HG03139 (cell line): Measurements from ENCODE around the gene TP53AIP1.

ENCODE experiments used
- ATAC-seq: cut with Tn5 transposase; IDR thresholded peaks from one replicate; pipeline ENCODE4 v1.9.1; 2021; ENCODE audit not compliant: unreplicated experiment

The TP53AIP1 gene

GRCh38 chr11:128942817-128943427 lies at the start of gene TP53AIP1:
Gene TP53AIP1 (minus strand): TSS chr11:128942871. CDS start chr11:128937818, 5,053 bp downstream.
- no peak for ATAC-seq

GRCh38 chr11:128988242-128988970 lies 45.7 kb upstream of the TP53AIP1 start:
- ATAC-seq, result no peak

GRCh38 chr11:128985880-128986279 lies 43.2 kb upstream of the TP53AIP1 start:
- no peak for ATAC-seq

GRCh38 chr11:128983023-128983422 lies 40.4 kb upstream of the TP53AIP1 start:
- ATAC-seq, result no peak

- ATAC-seq, result no peak
Measured at GRCh38 chr11:128981254-128981653, 38.6 kb upstream of the TP53AIP1 start.

- ATAC-seq, result no peak
Measured at GRCh38 chr11:128970598-128971190, 28.0 kb upstream of the TP53AIP1 start.

GRCh38 chr11:128968916-128969315 lies 26.2 kb upstream of the TP53AIP1 start:
- no peak for ATAC-seq

GRCh38 chr11:128967578-128967977 lies 24.9 kb upstream of the TP53AIP1 start:
- no peak for ATAC-seq

- peak; percentile 91 for ATAC-seq
Measured at GRCh38 chr11:128965485-128965884, 22.8 kb upstream of the TP53AIP1 start.

- ATAC-seq, result no peak
Measured at GRCh38 chr11:128964463-128964930, 21.8 kb upstream of the TP53AIP1 start.

GRCh38 chr11:128963744-128964325 lies 21.2 kb upstream of the TP53AIP1 start:
- ATAC-seq, result no peak

- no peak for ATAC-seq
Measured at GRCh38 chr11:128962896-128963295, 20.2 kb upstream of the TP53AIP1 start.

GRCh38 chr11:128961645-128962044 lies 19.0 kb upstream of the TP53AIP1 start:
- no peak for ATAC-seq

GRCh38 chr11:128957202-128957482 lies 14.5 kb upstream of the TP53AIP1 start:
- ATAC-seq, result no peak

- peak; percentile 57 for ATAC-seq
Measured at GRCh38 chr11:128956401-128957201, 13.9 kb upstream of the TP53AIP1 start.

GRCh38 chr11:128955636-128956035 lies 13.0 kb upstream of the TP53AIP1 start:
- ATAC-seq, result no peak

GRCh38 chr11:128953151-128953550 lies 10.5 kb upstream of the TP53AIP1 start:
- no peak for ATAC-seq

- ATAC-seq, result no peak
Measured at GRCh38 chr11:128949791-128950454, 7.3 kb upstream of the TP53AIP1 start.

GRCh38 chr11:128948583-128948982 lies 5.9 kb upstream of the TP53AIP1 start:
- no peak for ATAC-seq

GRCh38 chr11:128947773-128948172 lies 5.1 kb upstream of the TP53AIP1 start:
- no peak for ATAC-seq

GRCh38 chr11:128946648-128947047 lies 4.0 kb upstream of the TP53AIP1 start:
- no peak for ATAC-seq
